Measurements from ENCODE around the gene MINDY4.

The MINDY4 gene

DNA sequence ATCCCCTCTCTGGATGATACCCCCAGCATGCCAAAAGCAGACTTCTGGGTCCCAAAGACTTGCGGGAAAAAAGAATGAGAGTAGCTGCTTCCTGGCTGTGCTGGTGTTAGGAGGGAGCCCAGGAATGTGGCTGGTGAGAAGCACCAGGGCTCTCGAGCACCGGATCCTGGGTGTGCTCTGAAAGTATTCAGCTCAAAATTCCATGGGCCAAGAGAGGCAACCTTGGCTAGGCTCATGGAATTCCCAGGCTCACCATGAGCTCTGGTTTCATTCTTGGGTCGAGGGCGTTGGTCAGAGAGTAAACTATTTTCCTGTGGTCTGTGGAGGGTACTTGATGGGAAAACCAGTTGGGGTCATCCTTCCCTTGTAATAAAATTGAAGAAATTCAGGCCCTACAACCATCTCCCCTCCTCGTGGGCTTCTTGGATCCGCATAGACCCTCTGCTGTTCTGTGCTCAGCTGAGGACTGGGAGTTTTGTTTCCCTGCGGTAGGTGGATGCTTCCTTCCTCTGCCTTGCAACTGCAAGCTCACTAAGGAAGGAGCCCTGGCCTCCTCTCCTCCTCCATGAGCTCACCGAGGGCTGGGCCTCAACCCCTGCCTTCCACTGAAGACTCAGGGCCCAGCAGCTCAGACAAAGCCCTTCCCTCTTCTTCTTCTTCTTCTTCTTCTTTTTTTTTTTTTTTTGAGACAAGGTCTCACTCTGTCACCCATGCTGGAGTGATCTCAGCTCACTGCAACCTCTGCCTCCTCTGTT is 106.0 kb downstream of the MINDY4 start:
- no peak for DNase-seq (ENCODE audit: low read depth in 2 of 2)

DNA sequence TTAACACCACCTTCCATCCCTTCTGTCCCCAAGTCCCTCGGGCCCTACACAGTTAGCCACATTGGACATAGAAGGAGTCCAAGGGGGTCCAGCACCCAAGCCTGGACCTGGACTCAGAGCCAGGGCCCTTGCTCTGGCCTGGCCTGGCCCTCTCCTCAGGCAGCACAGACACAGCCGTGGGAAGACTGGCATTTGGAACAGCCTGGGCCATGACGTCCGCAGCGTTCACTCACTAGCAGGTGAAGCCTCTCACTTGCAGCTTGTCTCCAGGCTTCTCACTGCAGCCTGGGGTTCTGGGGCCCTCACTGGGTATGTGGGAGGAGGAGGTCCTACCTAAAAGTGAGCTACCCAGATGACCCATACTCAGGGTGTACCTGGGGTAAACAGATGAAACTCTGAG is 106.8 kb downstream of the MINDY4 start:
- no peak for DNase-seq (ENCODE audit: low read depth in 2 of 2)

DNA sequence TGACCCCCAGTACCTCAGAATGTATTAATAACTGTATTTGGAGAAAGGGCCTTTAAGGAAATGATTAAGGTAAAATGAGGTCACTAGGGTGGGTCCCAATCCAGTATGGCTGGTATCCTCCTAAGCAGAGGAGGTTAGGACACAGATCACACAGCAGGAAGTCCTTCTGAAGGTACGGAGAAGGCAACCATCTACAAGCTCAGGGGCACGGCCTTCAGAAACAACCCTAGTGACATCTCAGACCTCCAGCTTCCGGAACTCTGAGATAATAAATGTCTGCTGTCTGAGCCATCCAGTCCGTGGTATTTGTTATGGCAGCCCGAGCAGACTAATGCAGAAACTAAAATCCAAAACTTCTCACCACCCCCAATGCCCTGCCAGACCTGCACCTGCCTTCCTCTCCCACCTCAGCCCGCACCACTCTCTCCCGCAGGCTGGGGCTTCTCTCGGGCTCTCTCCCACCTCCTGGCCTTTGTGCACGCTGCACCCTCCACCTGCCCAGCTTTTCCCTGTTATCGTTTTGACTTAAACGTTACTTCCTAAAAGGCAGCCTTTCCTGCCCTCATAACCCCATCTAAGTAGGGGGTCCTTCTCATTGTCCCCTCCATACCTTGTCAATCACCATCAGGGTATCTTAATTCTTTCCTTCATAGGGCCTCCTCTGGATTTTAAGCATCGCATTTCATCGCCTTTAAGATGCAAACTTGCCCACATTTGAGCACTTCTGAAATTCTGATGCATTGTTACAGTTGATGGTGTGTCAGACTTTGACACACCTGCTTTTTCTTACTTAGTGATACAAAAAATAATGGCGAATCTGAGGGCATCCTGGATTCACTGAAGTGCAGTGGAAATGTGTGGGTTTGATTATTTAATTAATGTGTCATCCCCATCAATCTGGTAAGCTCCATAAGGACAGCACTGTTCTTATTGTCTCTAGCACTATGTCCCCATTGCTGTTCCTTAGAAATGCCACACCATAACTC is 108.2 kb downstream of the MINDY4 start:
- no peak for DNase-seq (ENCODE audit: low read depth in 2 of 2)

DNA sequence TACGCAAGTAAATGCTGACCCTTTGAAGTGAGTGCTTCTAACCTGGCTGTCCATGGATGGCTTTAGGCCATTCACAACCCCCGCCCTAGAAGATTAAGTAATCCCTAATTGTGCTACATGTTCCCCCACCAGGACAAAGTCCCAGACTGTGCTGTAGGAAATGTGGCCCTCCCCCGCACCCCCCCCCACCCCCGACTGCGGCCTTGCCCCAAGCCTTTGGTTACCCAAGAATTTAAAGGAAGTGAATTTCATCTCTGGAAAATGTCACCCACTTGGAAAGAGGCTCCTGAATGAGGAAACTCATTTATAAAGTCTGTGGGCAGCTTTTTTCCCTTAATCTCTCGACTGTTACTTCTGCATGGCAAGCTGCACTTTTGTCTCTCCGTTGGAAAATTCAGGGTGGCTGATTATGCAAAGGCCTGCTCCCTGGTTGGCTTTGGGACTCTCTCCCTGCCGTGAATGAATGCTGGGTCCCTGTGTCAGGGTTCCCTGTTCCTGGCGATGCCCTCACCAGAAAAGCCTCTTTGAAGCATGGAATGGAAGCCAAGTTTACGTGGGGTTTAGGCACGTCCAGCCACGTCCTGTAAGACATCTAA is 109.0 kb downstream of the MINDY4 start:
- DNase-seq (ENCODE audit: low read depth in 2 of 2), result no peak

DNA sequence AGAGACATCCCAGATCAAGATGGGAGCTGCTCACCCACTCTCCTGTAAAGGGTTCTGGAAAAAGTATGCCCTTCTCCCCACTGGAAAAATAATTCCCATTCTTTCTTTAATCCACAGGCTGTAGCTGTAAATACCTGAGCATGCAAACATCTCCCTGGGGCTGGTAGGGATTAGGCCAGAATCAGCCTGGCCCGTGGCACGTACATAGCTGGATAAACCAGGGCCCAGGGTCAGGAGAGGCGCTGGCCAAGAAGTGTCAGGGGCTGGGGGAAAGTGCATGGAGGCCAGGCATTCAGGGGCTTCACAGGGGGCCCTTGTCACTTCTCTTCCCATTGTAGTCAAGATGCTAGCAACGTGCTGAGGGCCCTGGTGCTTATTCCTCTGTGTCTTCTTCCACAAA is 109.7 kb downstream of the MINDY4 start:
- DNase-seq (ENCODE audit: low read depth in 2 of 2), result no peak

DNA sequence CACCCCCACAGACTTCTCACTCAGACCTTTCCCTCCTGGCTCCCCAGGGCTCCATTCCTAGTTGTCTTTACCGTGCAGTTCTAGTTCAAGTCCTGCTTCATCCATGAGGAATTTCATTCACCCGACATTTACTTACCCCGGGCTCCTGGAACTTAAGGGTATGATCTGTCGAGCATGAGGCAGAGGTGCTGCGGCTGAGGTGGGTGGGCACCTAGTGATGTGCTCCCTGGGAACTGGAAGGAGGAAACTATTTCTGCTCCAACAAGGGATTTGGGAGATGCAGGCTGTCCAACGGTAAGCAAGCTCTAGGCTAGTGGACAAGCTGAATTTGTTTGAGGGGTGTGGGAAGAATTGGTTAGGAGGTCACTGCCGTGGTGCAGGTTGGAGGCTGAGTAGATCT is 110.2 kb downstream of the MINDY4 start:
- no peak for DNase-seq (ENCODE audit: low read depth in 2 of 2)

DNA sequence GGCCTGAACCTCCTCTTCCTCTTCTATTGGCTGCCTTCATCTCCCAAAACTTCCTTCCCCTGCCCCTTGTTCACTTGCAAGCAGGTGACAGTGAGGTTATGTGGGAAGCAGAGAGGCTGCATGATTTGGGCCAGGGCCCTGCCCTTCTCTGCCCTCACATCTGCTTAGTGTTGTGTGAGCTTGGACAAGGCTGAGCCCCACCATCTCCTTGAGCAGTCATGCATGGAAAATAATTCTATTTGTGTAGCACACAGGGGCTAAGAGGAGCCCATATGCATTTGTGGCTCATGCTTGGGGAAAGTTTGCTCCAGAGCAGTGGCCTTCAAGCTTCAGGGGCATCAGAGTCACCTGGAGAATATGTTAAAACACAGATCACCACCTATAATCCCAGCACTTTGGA is 113.7 kb downstream of the MINDY4 start:
- no peak for DNase-seq (ENCODE audit: low read depth in 2 of 2)

DNA sequence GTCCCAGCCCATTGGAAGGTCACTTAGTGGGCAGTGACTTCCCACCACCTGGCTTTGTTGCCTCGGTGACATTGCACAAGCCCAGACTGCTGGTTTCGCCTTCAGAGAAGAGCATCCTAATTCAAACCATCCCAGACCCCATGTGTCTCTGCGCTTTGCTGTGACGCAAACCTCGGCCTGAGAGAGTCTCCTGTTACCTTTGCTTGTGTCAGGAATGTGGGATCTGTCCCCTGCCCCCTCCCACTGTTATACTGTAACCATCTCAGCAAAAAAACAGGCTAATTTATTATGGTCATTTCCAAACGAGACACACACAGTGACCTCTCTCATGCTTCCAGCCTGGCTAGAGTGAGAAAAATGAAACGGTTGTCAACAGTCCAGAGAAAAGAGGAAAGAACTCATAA is 115.4 kb downstream of the MINDY4 start:
- no peak for DNase-seq (ENCODE audit: low read depth in 2 of 2)

DNA sequence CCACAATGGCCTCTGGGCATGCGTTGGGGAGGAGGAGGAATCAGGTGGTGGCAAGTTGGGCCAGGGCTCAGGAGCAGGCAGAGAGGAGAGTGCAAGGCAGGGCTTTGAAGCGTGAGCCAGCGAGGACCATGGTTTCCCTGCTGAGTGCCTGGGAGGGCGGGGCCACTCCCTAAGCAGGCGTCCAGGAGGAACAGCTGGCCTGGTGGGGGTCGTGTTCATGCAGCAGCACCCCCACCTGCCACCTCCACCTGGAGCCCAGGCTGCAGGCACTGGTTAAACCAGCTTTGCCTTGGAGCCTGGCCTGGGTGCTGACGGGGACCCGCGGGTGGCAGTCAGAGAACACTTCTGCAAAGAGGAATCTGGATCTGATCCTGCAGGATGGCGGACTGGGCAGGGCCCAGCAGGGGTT is 116.3 kb downstream of the MINDY4 start:
- DNase-seq (ENCODE audit: low read depth in 2 of 2), result no peak

DNA sequence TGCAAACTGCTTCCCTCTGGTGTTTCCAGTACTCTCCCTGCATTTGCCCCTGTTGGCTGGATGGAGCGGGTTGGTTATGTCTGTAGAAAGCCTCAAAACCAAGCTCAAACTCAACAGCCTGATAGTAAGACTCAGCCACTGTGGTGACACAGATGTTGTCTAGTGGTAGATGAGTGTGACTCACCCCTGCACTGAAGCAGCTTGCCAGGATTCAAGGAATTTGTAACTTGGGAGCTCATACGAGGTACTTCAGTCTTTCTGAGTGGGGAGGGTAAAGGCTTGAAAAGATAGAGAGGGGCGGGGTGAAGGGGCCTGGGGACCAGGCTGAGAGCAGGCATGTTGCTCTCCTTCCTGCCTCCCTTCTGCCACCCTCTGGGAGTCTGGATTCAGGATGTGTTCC is 117.5 kb downstream of the MINDY4 start:
- DNase-seq (ENCODE audit: low read depth in 2 of 2), result no peak

DNA sequence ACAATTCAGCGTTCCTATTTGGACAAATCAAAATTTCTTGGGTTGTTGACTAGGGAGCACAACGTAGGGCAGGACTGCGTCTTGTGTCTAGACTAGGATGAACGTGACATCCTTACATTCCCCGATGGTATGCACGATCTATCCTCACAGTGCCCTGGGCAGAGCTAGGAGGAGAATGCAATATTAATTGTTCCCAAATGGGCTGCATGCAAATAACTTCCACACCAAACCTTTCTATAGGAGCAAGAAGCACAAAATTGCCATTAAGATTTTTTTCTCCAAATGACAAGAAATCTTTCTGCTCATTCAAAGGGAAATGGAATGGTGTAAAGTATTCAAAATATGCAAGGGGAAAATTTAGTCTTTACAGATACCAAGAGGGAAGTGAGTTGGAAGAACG is 119.0 kb downstream of the MINDY4 start:
- DNase-seq (ENCODE audit: low read depth in 2 of 2), result no peak

DNA sequence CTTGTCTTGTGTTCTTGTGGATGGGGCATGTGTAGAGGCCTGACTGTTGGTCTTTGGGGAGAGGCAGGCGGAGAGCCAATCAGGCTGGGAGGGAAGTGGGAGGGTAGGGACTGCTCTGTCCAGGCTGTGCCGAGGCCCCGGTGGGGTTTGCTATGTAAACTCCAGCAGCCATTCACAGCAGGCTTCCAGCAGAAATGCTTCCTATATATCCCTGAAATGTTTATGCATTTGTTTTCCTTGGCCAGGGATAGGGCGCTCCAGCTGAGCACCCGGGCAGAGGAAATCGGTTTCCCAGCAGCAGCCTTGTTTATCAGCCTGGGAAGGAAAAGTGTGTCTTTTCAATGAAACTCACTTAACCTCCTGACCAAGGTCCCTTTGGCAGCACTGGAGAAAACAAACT is 122.1 kb downstream of the MINDY4 start:
- no peak for DNase-seq (ENCODE audit: low read depth in 2 of 2)

DNA sequence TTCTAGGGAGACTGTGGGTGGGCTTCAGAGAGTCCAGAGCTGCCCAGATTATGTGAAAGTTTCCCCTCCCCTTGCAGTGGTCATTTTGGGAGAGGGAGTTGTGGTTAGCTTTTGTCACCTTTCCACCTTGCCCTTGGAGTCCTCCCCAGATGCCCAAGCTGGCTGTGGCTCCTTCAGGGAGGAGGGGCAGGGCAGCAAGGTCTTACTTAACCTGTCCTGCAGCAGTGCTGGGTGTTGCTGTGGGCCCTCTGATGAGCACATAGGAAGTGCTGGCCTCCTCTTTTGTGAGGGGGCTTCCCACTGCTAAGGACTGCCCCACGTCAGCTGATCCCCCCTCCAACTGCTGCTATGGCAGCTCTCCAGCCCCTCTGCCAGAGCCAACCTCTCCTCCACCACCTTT is 122.8 kb downstream of the MINDY4 start:
- no peak for DNase-seq (ENCODE audit: low read depth in 2 of 2)

DNA sequence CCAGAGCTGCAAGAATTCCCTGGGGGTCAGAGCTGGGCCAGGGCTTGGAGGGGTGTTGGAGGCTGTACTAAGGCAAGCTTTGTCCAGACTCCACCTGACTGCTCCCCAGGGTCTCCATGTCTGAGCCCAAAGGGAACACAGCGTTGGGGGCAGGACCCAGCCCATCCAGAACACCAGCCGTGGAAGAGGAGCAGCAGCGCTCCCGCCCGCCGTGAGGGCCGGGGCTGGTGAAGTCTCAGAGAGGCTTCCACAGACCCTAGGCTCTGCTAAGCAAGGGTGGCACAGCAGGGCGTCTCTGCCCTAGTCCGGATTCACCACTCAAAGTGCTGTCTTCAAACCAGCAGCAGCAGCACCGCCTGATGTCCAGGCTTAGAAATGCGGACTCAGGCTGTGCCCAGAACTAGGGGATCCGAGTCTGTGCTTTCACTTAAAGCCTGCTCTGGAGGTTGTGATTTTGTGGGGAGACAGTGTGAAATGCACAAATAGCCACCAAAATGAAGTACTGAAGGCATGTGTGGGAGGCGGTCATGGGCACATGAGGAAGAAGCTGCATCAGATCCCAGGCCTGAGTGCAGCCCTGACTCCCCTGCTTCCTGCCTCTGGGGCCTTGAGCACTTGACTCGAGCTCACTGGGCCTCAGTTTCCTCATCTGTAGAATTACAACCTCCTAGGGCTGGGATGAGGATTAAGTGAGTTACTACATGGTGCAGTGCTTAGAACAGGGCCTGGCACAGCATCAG is 123.8 kb downstream of the MINDY4 start:
- no peak for DNase-seq (ENCODE audit: low read depth in 2 of 2)

DNA sequence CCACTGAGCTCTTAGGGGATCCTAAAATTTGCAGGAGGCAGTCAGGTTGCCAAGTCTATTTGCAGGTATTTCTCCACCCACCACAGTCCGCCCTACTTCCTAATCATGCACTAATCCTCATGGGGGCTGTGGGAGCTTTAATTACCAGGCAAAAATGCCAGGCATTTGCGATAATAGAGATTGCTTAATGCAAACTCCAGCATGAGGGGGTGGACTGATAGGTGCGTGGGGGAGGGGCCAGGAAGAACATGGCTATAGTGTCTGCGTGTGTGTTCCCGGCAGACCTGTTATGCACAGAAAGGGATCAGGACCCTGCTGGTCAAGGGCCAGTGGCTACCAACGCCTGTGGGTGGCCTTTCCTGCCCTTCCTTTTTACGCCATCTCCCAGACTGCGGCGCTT is 124.8 kb downstream of the MINDY4 start:
- DNase-seq (ENCODE audit: low read depth in 2 of 2), result no peak

DNA sequence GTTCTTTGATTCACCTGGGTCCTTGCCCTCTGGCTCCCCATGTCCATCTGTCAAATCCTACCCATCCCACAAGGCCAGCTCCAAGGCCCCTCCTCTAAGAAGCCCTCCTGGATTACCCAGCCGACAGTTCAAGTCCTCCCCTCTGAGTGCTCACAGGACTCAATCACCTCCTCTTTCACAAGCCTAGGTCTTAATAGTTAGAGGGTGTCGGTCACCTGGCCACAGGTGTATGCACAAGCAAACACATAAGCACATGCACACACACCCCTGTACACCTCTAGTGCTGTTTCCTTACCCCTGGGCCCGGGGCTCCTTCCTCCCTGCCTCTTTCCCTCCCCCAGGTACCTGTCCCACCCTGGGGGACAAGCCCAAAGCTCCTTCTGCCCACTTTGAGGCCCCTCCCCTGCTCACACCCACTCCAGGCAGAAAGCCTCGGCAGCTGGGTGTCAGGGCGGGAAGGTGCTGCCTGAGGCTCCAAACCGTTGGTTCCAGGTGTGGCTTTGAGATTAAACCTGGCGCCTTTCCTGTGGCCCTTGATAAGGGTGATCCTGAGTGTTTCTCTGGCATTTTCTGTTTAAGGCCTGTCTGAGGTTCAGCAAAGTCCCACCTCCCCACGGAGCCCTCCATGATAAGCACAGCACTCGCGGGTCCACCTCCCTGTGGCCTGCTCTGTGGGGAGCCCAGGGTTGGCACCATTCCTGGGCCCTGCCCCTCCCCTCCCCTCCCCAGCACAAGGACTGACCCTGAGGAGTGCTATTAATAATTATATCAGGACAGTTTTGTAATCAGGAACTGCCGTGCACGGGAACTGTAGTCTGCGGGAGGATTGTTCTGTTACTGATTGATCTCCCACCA is 125.8 kb downstream of the MINDY4 start:
- DNase-seq (ENCODE audit: low read depth in 2 of 2), result no peak

DNA sequence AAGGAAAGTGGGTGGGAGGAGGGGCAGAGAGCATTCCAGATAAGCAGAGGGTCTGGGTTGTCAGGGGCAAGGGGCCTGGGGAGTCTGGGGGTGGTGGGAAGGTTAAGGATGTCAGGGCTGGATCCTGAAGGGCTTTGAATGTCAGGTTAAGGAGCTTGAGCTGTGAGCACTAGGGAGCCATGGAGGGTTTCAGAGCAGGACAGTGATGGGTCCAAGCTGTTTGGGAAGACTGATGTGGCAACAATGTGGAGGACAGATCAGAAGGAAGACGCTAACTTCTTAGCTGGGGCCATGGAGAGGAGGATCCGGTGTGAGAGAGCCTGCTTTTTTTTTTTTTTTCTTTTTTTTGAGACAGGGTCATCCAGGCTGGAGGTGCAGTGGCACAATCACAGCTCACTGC is 126.6 kb downstream of the MINDY4 start:
- no peak for DNase-seq (ENCODE audit: low read depth in 2 of 2)

DNA sequence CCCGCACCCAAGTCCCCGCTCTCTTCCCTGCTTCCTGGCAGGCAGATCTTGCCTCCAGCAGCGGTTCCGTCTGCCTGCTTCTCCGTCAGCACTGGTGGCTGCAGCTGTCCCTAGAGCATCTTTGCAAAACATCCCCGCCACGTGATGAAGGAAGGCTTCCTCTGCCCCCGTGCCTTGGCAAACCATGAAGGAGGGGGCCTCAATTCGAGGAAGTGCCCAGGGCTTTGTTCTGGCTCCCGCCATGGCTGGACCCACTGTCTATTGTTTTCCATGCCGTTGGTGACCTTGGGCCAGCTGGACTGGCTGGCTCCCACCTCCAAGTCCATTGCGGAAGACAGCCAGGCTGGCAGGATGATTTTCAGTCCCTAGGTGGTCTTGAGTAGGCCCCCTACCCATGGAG is 127.2 kb downstream of the MINDY4 start:
- no peak for DNase-seq (ENCODE audit: low read depth in 2 of 2)

DNA sequence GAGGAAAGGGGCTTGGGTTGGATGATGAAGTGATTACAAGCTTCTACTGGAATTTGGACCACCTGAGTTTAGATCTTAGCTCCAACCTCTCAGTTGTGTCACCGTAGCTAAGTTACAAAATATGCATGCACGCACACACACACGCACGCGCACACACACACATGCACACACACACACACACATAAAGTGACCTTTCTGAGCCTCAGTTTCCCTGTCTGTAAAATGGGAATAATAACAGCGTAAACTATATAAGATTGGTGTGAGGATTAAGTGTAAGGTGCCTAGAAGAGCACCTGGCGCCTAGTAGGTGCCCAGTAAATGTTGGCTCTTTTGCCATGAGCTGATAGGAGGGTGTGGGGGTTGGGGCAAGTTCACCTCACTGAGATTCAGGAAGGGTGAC is 127.8 kb downstream of the MINDY4 start:
- no peak for DNase-seq (ENCODE audit: low read depth in 2 of 2)

DNA sequence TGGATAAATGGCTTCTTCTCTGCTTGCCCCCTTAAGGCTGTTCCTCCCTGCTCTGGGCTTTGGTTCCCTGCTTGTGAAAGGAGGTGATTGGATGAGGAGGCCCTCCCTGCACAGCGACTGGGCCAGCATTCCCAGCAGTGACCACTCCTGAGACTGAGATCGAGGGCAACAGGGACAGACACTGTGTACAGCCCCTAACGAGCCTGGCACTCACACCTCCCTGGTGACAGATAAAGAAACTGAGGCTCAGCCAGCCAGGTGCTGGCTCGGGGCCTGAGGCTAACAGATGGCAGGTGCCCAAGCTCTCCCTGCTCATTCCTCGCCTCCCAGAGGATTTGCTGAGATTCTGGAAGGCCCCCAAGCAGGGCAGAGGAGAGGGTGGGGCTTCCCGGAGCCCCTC is 128.4 kb downstream of the MINDY4 start:
- DNase-seq (ENCODE audit: low read depth in 2 of 2), result no peak

DNA sequence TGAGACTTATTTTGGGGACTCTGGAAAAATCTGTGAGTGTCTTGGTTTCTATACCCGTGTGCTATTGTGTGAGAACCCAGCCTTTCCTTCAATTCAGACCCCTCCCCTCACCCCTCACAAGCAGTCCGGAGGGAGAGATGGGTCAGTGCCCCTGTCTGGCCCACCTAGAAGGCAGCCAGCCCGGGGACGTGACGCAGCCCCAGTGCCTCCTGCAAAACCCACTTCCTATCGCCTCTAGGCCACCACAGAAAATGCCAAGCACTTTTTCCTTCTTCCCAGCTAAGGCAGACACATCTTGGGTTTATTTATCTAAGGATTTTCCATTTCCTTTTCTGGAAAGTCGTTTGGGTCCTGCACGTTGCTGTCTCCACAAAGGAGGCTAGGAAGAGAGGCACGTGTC is 128.8 kb downstream of the MINDY4 start:
- no peak for DNase-seq (ENCODE audit: low read depth in 2 of 2)

Data from stimulated activated CD4-positive, alpha-beta T cell treated with anti-CD3 and anti-CD28 coated beads, Interleukin-4, amount 100 ng/mL, for 48 hours (primary cell).